Activated CD8-positive, alpha-beta memory T cell treated with anti-CD3 and anti-CD28 coated beads for 36 hours (primary cell): ENCODE measurements around the gene AP4B1. TPM values are rescaled to one million over a fixed set of nuclear protein-coding genes. Genes with fewer than 3 reads are reported as not detected.

ENCODE experiments used
- CTCF ChIA-PET: fragments of 350-600 bp; sonication (Branson Sonifier 250); formaldehyde crosslinking; loops from one replicate; lab custom pipeline; 2021; ENCODE audit warnings: antibody characterized with exemption; lab: Charles Lee
- POLR2A ChIA-PET: fragments of 350-600 bp; sonication (Branson Sonifier 250); formaldehyde crosslinking; loops from one replicate; lab custom pipeline; 2021; ENCODE audit warnings: antibody characterized with exemption; lab: Charles Lee
- total RNA-seq, 2 experiments: library from RNA; stranded (reverse); gene quantifications; one replicate each; pipeline ENCODE4 v1.2.3, GENCODE V29; 2021

Gene AP4B1
- 10 to 100 TPM; 35.1 to 37.0 TPM for total RNA-seq

DNA sequence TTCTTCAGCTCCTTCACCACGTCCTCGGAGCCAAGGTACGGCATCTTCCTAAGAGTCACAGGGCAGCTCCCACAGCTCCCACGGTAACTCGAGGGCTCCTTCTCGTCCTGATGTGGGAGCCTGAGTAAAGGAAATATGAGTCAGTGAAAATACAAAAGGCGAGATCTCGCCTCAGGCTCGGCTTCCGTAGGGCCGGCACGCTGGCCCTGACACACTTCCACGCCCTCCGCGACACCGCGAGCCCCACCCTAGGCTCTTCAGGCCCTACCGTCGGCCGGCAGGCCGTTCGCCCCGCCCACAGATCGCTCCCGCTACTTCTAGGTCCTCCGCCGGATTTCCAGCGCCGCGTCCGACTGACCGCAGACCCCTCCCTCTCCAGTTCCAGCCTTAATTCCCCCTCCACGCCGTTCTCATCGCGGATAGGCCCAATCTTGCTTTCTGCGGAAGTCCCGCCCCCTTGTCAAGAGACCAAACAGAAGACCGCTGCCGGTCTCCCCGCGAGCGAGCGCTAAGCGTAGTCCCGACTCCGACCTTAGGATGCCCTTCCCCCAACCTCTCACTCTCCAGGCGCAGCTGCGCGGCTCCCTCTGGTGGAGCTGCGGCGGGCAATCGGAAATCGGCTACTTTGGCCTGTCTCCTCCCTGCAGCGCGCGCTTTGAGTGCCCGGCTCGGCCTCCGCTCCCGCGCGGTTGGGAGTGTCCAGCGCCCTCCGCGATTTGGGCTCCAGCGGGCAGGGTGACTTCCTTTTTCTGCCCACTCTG lies at the start of gene AP4B1, which contains the start of gene DCLRE1B:
AP4B1 (minus strand) TSS at position 126 of the 761 bp plus-strand sequence; CDS start at position 44, 82 bp downstream.
DCLRE1B (plus strand) TSS at position 653 of the 761 bp plus-strand sequence. CDS start 261 bp downstream, outside the sequence.
- ChIA-PET CTCF (interaction anchor here (1.0 to 4.8 kb wide), 5 partner anchors 12 to 70 kb away, joined by 3 to 31 read pairs (median 3); partner anchors contain the start of gene HIPK1), POLR2A (interaction anchor here (0.6 to 4.2 kb wide), 11 partner anchors 25 to 949 kb away, joined by 3 to 61 read pairs (median 6); partner anchors contain the start of genes HIPK1, RSBN1 and SLC16A1)

DNA sequence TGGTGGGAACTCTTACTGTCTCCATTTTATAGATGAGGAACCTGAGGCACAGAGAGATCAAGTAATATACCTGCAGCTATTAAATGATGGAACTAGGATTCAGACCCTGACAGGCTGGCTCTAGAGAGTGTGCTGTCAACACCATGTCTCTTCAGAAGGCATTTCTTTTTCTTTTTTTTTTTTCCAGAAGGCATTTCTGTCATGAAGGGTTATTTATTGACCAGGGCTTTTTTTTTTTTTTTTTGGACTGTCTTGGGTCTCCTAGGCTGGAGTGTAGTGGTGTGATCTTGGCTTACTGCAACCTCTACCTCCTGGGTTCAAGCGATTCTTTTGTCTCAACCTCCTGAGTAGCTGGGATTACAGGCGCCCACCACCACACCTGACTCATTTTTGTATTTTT lies 47.1 kb upstream of the AP4B1 start:
- ChIA-PET CTCF (interaction anchor here (0.7 to 1.2 kb wide), 5 partner anchors 11 to 342 kb away, joined by 3 to 6 read pairs (median 4); partner anchors contain the start of gene HIPK1), POLR2A (interaction anchor here (0.6 to 0.7 kb wide), 2 partner anchors 16 to 19 kb away, joined by 7 read pairs; no protein-coding TSS in a partner anchor)

DNA sequence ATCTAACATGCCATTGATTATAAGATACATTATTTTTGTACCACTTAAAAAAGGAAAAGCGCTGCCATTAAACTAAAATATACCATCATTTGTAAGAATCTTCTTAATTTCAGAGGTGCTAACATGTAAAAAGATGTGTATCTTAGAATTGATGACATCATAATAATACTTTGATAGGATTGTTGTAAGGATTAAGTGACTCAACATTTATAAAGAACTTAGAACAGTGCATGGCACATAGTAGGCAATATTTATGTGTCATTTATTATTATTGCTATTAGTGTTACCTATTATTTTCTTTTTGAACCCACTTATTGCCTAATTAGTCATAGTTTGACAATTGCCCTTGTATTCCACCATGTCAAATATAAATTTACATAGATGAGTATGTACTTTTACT lies 46.3 kb upstream of the AP4B1 start:
- ChIA-PET POLR2A (no interaction called here), CTCF (interaction anchor here (1.0 kb wide), 3 partner anchors 10 to 30 kb away, joined by 3 to 5 read pairs (median 3); no protein-coding TSS in a partner anchor)

GRCh38 chr1:113949007-113949406 lies 44.4 kb upstream of the AP4B1 start:
- CTCF ChIA-PET: interaction anchor here (0.6 to 1.1 kb wide), 3 partner anchors 19 to 71 kb away, joined by 3 read pairs; partner anchors contain the start of gene HIPK1
- POLR2A ChIA-PET: interaction anchor here (0.5 kb wide), 1 partner anchor 41 kb away, joined by 3 read pairs; no protein-coding TSS in a partner anchor

GRCh38 chr1:113948151-113948550 lies 43.6 kb upstream of the AP4B1 start:
- ChIA-PET POLR2A (interaction anchor here (1.8 to 2.4 kb wide), 2 partner anchors 18 to 44 kb away, joined by 4 to 15 read pairs; partner anchors contain the start of genes AP4B1 and HIPK1), CTCF (interaction anchor here (0.6 to 1.2 kb wide), 4 partner anchors 8 to 47 kb away, joined by 3 read pairs; partner anchors contain the start of gene HIPK1)

DNA sequence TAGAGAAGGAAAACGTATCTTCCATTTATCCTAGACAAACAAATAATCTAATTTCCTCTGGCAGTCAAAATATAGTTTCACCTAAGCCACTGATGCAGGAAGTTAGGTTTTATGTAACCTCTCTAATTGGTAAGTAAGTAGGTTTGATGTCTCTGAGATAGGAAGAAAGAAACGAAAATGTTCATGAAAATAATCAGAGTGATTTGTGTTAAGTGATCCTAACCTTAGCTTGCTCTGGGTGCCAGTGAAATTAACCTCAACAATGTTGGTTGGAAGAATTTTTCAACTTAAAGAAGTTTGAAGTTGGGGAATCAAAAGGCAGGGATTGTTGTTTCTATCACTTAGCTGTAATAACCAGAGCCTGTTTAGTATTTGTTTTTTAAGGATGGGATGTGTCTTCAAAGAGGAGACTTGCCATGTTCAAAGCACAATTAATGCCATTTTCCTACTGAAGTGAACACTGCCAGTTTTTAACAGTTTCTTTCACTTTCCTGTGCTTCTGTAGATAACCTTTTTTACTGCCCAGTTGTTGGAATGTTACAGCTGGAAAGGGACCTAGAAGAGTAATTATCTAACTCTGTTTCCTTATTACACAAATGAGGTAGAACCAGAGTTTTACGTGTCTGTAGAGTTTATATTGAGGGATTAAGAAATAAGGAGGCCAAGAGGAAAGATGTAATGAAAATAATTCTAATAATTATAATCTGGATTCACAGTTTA lies 42.9 kb upstream of the AP4B1 start:
- ChIA-PET CTCF (interaction anchor here (1.0 to 1.2 kb wide), 3 partner anchors 9 to 17 kb away, joined by 3 read pairs; no protein-coding TSS in a partner anchor), POLR2A (interaction anchor here (0.5 to 2.4 kb wide), 3 partner anchors 18 to 564 kb away, joined by 4 to 15 read pairs (median 4); partner anchors contain the start of genes AP4B1 and HIPK1)

DNA sequence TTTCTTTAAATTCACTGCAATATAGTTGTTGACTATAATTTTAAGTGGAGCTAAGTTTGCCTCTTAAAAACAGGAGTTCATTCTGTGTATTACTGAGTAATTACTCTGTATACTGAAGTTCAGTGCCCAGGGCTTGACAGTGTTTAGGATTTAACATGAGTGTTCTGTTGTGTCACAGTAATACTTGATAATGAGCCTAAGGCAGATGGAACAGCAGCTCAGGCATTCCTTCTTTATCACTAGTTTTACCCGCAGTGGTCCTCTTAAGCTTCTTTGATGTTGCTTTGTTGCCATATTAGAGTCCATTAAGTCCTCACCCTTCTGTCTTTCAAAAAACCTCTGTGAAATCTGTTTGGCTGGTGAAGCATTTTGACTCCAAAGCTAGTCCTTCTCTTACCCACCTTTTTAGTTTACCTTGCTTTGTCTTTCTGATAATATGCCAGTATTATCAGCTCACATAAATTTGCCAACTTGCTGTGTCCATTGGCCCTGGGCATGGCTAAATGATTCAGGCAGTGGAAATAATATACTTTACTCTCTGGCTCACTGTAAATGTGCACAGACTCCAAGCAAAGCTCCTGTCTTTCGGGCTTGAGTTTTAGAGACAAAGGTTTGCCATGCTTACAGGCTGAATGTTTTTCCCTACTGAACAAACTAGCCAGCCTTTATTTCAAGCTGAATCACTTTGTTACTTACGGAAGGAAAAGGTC lies 42.2 kb upstream of the AP4B1 start:
- ChIA-PET CTCF (interaction anchor here (0.6 to 1.2 kb wide), 4 partner anchors 10 to 187 kb away, joined by 3 to 4 read pairs (median 3); no protein-coding TSS in a partner anchor), POLR2A (interaction anchor here (1.8 to 2.4 kb wide), 2 partner anchors 17 to 43 kb away, joined by 4 to 15 read pairs; partner anchors contain the start of genes AP4B1 and HIPK1)

- POLR2A ChIA-PET: interaction anchor here (0.6 to 2.4 kb wide), 2 partner anchors 16 to 683 kb away, joined by 3 to 15 read pairs; partner anchors contain the start of gene HIPK1
- CTCF ChIA-PET: no interaction called here
Measured at GRCh38 chr1:113946112-113946511, 41.5 kb upstream of the AP4B1 start.

GRCh38 chr1:113945329-113945728 lies 40.7 kb upstream of the AP4B1 start:
- ChIA-PET CTCF (no interaction called here), POLR2A (no interaction called here)

DNA sequence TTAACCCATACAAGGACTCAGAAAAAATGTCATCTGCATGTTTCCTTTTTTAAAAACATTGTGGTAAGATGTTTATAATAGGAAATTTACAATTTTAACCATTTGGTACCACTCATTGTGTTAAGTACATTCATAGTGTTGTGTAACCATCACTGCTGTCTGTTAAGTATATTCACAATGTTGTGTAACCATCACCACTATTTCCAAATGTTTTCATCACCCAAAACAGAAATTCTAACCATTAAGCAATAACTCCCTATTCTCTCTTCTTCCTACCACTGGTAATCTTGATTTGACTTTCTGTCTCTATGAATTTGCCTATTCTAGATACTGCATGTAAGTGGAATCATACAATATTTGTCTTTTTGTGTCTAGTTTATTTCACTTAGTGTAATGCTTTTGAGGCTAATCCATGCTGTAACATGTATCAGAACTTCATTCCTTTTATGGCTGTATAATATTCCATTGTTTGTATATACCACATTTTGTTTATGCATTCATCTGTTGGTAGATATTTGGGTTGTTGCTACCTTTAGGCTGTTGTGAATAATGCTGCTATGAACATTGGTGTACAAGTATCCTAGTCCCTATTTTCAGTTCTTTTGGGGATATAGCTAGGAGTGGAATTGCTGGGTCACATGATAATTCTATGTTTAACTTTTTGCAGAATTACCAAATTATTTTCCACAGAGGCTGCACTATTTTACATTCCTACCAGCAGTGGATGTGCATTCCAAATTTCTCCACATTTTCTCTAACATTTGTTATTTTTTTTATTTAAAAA lies 38.6 kb upstream of the AP4B1 start:
- CTCF ChIA-PET: no interaction called here
- POLR2A ChIA-PET: no interaction called here

- POLR2A ChIA-PET: no interaction called here
- CTCF ChIA-PET: no interaction called here
Measured at GRCh38 chr1:113942527-113942926, 37.9 kb upstream of the AP4B1 start.

- ChIA-PET CTCF (interaction anchor here (1.3 to 1.6 kb wide), 3 partner anchors 10 to 22 kb away, joined by 4 to 5 read pairs (median 5); no protein-coding TSS in a partner anchor), POLR2A (interaction anchor here (1.1 to 1.9 kb wide), 2 partner anchors 10 to 37 kb away, joined by 4 to 12 read pairs; no protein-coding TSS in a partner anchor)
Measured at GRCh38 chr1:113941245-113941559, 36.6 kb upstream of the AP4B1 start.

GRCh38 chr1:113940365-113941244 lies 36.0 kb upstream of the AP4B1 start:
- ChIA-PET CTCF (interaction anchor here (0.6 to 1.6 kb wide), 4 partner anchors 9 to 205 kb away, joined by 4 to 5 read pairs (median 4); no protein-coding TSS in a partner anchor), POLR2A (interaction anchor here (1.1 to 1.9 kb wide), 2 partner anchors 10 to 36 kb away, joined by 4 to 12 read pairs; no protein-coding TSS in a partner anchor)

DNA sequence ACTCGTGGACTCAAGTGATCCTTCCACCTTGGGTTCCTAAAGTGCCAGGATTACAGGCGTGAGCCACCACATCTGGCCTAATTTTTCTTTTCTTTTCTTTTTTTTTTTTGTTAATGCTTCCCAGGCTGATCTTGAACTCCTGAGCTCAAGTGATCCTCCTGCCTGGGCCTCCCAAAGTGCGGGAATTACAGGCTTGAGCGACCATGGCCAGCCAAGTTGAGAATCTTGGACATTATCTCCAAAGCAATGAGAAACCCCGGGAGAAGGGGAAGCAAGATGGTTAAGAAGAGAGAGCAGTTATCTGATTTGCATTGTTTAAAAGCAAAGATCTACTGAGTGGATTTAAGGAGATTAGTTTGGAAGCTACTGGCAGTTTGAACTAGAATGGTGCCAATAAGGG lies 33.6 kb upstream of the AP4B1 start:
- ChIA-PET CTCF (interaction anchor here (0.7 kb wide), 2 partner anchors 15 to 23 kb away, joined by 3 read pairs; no protein-coding TSS in a partner anchor), POLR2A (interaction anchor here (0.7 kb wide), 1 partner anchor 24 kb away, joined by 5 read pairs; no protein-coding TSS in a partner anchor)

GRCh38 chr1:113937146-113937545 lies 32.5 kb upstream of the AP4B1 start:
- POLR2A ChIA-PET: no interaction called here

GRCh38 chr1:113935970-113936369 lies 31.4 kb upstream of the AP4B1 start:
- ChIA-PET POLR2A (interaction anchor here (0.7 kb wide), 1 partner anchor 55 kb away, joined by 3 read pairs; no protein-coding TSS in a partner anchor), CTCF (no interaction called here)

More at GRCh38 chr1:113937146-113937545, 32.5 kb upstream of the AP4B1 start:
- CTCF ChIA-PET: no interaction called here
